Stimulated activated CD4-positive, alpha-beta T cell treated with anti-CD3 and anti-CD28 coated beads, Interleukin-2, amount 100 ng/mL, for 4 hours (primary cell): ENCODE measurements around the gene CABLES2.

ENCODE experiments used
- DNase-seq: peaks from one replicate; pipeline ENCODE4 v3.0.0-alpha.2; 2020; ENCODE audit warnings: low read depth

Gene CABLES2

DNA sequence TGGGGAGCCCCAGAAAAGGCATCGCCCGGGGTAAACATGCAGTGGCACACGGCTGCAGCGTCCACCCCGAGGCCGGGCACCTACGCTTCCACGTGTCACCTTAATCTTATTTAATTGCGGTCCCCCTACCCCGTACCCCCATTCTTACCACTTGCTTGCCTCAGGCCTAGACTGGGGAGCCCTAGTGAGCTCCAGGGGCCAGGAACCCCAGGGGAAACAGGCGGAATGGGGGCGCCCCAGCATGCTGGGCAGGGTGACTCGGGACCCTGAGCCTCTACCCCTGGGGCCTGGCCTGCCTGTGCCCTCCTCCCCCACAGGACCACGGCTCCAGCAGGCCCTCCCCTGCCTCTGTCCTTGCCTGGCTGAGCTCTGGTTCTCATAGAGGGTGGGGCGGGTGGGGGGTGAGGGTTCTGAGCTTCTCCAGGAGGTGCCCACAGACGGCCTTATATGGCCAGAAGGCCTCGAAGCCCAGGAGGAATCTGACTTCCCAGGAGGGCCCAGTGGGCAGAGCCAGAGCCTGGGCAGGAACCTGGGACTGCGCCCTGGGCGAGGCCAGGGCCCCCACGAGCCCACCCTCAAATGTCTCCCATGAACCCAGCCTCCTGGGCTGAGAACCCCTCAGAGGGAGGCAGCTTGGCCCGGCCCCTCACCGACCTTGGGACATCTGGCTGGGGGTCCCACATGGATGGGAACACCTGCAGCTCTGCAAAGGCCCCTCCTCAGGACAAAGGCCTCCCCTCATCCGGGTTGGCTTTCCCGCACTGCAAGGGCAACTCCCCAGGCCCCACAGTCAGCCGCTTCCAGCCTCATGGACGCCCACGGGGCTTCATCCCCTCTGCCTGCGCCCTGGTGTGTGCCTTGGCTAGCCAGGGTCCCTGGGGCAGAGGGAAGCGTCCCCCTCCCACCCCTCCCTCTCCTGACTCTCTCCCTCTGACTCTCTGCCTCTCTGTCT is 34.8 kb downstream of the CABLES2 start:
- no peak for DNase-seq

DNA sequence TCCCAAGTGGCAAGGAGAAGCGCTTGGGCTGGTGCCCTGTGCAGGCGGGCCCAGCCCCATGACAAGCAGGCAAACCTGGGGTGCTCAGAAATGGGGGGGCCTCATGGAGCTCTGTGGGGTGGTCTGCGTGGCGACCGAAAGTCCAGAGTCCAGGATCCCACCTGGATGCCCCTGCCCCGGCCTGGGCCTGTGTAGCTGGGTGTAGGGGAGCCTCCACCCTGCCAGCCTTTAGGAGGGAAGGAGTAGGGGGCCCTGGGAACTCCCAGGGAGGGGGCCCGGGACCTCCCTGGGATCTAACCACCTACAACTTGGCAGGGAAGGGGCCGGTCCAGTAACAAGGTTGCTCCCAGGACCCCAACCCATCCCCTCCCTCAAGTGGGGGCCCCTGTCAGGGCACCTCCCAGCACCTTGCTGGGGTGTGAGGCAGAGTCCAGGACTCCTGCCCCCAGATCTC is 35.5 kb downstream of the CABLES2 start:
- DNase-seq, result no peak

DNA sequence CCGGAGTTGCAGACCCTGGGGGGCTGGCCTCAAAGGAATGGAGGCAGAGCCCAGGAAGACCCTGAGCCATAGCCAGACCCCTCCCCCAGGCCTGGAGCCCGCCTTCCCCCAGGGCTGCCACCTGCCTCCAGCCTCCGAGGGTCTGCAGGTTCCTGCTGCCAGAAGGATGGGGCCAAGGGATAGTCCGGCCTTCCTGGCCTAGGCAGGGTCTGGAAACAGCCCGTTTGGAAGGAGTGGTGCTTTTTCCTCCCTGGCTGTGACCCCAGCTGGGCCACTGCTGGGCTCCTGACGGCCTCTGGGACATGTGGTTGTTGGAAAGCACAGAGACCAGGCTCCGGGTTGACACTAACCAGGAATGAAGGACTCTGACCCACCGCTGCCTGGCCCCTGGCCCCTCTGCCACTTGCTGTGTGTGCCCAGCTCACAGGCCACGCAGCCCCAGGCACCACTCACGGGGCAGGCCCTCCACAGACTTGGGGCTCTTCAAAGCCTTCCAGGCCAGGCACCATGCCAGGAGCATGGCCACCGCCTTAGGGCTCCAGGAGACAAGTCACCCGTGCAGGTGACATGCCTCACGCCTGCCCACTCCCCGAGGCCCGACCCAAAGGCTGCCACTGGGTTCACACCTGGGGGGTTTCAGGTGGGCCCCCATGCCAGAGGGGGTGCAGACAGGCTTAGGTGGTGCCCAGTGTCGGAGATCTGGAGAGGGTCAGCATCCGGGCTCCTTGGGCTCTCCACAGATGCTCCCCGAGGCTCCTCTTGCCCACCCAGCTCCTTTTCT is 36.1 kb downstream of the CABLES2 start:
- no peak for DNase-seq

DNA sequence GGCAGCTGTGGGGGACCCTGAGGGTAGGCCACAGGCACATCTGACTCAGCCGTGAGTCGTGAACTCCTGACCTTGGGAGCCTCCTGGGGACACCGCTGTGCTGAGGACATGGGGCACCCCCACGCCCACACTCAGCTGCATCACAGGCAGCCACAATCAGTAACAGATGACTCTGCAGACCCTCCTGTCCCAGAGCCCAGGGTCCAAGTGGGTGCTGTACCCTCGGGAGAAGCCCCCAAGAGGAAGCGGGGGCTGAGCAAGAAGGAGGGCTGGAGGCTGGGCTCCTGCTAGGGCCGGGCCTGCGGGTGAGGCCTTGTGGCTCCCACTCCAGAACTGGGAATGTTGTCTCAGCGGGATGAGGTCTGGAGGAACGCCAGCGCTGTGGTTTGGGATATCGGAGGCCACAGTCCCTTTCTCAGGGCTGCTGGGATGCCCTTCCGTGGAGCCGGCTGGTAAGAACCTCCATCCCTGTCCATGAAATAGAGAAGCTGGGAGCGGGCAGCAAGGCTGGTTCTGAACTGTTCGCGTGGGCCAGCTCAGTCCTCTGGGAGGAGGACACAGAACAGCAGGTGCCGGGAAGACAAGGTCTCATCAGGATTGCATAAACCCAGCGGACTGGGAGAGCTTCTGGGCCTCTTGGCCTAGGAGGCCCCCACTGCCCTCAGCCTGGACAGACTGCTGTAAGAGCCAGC is 36.8 kb downstream of the CABLES2 start:
- DNase-seq, result peak; percentile 26

DNA sequence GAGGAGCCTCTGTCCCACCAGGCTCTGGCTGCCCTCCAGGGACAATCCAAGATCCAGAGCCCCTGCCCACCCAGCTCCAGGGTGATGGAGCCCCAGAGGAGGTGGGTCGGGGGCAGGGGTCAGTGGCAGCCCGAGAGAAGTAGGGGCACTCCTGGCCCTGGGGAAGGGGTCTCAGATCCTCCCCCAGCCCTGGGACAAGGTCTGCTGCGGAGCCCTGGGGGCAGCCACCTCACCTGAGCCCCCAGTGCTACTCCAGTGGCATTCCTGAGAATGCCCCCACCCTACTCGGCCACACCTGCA is 37.3 kb downstream of the CABLES2 start:
- DNase-seq, result no peak

DNA sequence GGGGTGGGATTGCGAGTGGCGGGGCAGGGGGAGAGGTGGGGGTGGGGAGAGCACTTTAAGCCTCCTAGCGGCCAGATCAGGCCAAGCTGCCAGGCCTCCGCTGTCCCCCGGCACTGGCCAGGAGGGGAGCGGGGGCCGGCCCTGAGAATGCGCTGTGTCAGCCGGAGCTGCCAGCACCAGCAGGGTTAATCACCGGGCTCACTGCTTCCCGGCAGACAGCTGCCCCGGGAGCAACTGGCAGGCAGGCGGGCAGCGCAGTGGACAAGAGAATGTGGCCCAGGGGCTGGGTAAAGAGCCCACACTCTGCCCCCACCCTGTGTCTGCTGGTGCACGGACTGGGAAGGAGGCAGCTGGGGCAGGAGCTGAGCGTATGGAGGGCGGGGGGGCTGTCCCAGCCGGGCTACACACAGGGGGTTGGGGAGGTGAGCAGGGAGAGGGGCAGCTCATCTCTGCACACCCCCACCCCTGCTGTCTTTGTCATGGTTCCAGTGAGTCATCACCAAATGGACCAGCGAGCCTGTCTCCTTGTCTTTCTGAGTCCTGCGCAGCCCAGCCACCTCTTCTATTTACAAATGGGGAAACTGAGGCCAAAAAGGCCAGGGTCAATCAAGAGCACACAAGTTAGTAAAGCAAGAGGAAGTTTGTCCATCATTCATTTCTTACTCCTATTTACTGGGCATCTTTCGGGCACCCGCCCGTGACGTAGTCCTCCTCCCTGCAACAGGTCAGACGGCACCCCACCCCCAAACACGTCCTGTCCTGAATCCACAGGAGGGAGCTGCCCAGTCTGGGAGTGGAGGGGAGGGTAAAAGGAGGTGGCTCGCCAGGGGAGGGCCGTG is 37.9 kb downstream of the CABLES2 start:
- no peak for DNase-seq

DNA sequence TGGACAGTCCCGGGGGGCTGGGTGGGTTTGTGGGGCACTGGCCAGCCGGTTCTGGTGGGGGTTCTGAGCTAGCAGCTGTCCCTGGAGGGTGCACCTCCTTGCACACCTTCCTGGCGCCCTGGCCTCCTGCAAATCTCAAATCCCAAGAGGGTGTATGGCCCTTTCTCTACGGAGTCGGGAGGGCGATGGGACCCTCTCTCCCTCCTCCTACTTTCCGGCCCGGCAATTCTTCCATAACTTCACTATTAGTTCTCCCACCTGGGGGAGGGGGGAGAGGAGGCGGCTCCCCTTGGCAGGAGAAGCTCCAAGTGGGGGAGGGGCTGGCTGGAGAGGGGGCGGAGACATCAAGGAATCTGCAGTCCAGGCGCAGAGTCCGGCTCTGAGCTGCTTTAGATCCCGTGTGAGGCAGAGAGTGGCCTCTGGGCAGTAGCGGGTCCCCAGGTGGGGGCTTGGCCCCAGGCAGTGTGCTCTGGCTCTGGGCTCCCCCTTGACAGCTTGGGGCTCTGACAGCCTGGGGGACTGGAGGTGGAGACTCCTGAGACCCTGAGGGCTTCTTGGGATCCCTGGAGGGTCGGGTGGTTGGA is 38.6 kb downstream of the CABLES2 start:
- DNase-seq, result no peak

DNA sequence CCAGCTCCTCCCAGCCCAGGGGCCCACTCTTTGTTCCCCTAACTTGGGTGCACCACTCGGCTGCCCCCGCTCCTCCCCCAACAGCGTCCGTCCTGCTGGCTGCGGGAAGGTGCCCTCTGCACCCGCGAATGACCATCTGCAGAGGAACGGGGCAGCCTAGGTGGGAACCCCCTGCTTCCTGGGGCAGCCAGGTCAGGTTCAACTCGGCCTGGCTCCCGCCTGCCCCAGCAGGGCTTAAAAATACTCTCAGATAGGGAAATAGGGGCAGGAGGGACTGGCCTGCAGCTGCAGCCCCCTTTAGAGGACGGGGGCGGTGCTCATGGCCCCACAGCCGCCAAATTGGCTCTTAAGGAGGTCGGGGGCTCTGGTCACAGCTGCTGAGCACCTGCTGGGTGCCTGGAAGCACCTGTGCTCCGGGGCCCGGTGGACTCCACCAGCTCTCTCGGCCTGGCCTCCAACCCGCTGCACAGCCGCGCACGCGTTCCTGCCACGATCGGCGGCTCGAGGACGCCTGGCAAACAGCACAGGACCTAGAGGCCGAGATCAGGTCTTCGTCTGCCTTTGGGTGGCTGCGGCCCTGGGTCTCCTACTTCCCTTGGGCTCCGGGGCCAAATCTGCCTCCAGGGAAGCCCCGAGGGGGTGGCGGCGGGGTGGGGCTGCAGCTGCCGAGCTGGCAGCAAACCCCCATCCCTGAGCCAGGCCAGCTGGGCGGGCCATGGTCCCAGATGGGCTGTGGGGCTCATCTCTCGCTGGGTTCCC is 39.3 kb downstream of the CABLES2 start:
- no peak for DNase-seq

DNA sequence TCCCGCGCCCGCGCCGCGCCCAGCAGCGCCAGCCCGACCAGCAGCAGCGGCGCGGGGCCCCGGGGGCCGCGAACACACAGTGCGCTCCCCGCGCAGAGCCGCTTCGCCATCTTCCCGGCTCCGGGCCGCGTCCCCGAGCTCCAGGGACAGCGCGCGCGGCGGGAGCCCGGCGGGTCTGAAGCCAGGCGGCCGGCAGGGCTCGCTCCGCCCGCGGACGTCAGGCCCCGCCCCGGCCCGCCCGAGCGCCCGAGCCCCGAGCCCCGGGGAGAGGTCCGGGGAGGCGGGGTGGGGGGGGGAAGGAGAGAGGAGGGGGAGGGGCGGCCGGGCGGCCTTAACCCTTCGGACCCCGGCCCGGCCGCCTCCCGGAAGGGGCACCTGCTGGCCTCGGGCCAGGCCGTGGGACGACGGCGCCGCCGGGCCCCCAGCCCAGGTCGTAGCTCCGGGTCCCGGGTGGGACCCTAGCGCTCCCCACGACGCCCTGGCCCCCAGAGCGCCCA is 39.9 kb downstream of the CABLES2 start, which contains the start of gene LAMA5:
Gene LAMA5 (minus strand): TSS at position 177 of the 497 bp plus-strand sequence. CDS start 67 bp downstream, at position 110.
- no peak for DNase-seq

DNA sequence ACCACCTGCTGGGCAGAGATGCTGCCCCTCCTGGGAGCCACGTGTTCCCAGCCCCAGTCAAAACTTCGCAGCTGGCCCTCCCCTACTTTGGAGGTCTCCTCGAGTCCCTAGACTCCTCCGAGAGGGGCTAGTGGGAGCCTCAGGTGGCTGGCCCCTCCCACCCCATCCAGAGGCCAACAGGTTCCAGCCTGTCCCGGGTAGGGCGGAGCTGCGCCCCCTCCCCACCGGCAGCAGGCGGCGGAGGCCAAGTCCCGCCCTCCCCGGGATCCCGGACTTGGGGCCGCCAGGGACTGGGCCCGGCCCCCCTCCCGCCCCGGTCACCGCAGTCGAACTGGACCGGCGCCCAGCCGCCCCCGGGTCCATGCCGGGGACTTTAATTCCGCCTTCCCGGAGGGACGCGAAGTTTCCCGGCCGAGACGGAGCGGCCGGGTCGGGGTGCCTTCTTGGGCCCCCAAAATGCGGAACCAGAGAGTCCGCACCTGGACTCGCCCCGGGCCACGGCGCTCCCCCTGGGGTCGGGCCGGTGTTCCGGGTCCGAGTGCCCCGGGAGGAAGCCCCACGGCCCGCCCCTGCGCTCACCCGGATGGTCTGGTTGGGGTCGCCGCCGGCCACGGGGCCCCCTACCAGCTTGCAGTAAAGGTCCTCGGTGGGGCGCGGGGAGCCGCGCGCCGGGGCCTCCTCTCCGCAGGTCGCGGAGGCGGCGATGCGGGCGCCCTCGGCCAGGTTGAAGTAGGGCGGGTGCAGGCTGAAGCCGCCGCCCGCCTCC is 40.5 kb downstream of the CABLES2 start:
- no peak for DNase-seq

DNA sequence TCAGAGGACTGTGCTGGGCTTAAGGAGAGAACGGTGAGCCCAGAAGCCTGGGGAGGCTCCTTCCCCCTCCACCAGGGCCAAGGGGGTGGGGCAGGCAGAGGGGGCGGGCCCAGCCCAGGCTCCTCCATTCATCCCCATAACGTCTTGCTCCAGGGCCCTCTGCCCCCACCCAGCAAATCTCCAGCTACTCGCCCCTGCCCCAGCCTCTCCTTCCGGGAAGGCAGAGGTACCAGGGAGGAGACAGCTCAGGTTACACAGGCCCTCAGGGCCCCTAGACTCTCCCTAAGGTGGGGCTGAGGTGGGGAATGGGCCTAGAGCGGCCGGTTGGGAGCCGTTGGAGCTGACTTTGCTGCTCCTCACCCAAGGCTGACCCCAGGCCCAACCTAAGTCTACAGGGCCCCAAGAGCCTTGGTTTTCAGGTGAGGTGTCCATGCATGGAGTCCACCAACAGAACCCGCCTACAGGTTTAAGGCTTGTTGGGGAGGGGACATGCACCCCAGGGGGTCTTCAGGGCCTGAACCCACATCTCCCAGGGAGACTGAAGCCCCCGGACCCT is 41.2 kb downstream of the CABLES2 start:
- DNase-seq, result no peak

DNA sequence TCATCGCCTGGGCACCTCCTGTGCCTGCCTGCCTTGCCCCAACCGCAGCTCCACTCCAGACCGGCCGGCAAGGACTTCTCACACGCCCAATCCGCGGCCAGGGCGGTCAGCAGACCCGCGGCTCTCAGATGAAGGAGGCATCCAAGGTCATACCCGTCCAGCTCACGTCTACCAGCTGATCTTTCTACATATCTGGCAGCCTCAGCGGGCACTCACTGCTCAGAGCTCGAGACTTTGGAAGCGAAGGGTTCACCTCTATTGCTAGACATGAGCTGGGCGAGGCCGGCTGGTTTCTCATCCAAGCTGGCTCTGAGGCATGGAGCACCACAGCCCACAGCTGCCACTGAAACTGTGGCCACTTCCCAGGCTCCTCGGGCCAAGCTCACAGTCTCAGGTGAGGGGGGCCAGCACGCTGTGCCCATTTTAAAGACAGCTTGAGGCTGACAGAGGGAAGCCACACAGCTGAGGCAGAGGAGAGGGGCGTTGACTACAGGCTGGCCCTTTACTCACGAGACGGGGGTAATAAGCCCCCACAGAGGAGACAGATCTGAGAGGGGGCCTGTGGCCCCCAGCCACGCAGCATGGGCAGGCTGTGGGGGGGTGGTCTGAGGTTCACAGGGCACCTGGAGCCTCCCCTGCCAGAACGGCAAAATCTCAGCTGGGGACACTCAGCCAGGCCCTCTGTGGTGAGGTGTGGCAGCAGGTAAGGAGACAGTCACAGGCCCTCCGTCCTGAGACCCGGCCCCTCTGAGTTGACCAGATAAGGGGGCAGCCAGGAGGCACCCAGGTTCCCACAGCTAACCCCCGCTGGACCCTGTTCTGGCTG is 42.0 kb downstream of the CABLES2 start:
- no peak for DNase-seq

DNA sequence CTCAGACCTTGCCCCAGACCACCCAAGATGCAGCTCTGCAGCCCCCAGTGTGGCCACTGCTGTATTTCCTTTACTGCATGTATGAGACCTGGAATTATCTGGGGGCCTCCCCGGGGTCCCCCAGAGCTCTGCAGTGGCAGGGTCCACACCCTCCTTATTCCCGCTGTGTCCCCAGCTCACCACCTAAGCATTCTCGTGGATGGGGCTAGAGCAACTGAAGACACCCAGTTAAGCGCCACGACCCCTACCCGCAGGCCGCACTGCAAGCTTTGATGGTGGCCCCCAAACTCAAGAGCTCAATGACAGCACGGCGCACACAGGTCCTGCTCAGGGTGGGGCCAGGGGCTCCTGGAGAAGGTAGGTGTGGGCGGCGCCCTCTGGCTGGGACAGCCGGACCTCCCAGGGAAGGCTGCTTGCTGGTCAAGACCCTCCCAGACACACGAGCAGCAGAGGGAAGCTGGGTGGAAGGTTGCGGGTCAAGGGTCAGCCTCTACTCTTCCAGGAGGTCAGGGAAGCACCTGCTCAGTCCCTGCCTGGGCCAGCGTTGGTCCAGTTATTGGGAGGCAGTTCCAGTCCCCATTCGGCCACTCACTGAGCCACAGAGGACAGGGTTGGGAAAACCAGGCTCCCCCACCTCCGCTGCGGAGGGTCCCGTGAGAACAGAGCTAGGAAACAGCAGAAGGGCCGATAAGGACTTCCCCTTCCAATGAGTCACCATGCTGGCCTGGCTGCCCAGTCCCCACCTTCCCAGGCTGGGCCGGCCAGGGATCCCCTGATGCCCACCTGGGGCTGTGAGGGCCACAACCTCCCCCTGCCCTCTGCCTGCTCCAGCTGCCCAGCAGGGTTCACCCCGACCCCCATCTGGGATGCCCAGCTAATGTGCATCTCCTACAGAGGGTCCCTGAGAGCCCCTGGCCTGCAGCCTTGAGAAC is 42.9 kb downstream of the CABLES2 start:
- no peak for DNase-seq

DNA sequence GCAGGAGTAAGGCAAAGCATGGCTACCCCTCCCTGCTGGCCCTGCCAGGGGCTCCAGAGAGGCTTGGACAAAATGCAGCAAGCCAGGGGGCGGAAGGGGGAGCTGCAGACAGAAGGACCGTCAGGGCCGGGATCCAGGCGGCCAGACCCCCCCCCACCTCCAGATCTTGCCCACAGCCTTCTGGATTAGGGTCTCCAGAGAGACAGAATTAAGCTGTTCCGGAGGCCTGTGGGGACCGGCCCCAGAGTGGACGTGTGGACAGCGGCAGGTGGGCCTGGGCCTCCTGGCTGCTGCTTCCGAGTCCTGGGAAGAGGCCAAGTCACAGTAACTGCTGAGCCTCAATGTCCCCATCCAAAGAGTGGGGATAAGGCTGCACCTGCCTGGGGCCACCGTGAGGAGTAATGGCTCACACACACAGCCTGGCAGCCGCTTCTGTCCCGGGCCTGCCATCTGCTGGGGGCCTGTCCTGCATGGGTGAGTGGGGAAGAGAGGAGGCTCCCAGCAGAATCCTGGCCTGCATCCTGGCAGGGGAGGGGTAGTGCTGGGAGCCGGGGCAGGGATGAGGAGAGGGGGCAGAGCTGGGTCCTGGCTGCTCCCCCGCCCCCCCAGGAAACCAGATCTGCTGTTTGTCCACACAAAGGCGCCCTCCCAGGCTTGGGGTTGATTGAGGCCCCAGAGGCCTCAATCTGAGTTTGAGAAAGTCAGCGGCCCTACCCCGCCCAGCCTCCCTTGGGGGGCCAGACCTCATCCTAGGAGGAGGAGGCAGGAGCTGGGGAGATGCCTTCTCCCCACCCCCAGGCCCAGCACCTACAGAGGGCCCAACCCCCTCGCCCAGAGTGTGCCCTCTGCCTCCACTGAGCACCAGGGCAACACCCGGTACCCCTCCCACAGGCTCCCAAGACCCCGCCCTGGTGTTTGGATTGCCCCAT is 43.8 kb downstream of the CABLES2 start:
- no peak for DNase-seq

DNA sequence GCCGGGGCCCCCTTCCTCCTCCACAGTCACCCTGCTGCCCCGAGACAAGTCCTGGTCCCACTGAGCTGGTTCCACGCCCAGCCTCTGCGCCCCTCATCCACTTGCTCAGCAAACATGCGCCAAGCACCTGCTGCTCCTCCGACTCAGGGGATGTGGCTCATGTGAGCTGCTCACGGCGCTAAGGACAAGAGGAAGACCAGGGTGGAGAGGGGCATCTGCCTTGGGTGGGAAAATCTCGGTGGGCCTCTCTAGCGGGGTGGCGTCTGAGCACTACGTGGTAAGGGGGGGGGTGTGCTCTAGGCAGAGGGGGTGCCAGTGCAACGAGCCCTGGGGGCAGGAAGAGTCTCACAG is 44.5 kb downstream of the CABLES2 start:
- DNase-seq, result no peak
